GM12892 (cell line): ENCODE data around the gene ZBTB20.

Experiments used
- POLR2A ChIP-seq: IDR thresholded peaks from 2 replicates; pipeline ENCODE4 v1.6.1; 2011; ENCODE audit warnings: low read depth, low read length, control low read depth
- POLR2AphosphoS5 ChIP-seq: IDR thresholded peaks from 2 replicates; pipeline ENCODE4 v1.6.1; 2011; ENCODE audit warnings: low read depth, low read length, control low read depth
- TAF1 ChIP-seq: IDR thresholded peaks from 2 replicates; pipeline ENCODE4 v1.6.1; 2011; ENCODE audit warnings: low read depth, mild to moderate bottlenecking, control low read depth, low read length, borderline replicate concordance

GRCh38 chr3:114721209-114721608 lies 425.9 kb downstream of the ZBTB20 start:
- TF ChIP-seq POLR2AphosphoS5, result no peak
- no peak for TF ChIP-seq POLR2A
- no peak for TF ChIP-seq TAF1
